ENCODE data around the gene UBE2E2. TPM values are rescaled to one million over a fixed set of nuclear protein-coding genes. Genes with fewer than 3 reads are reported as not detected.

UBE2E2 gene
- total and polyA plus RNA-seq, 2 donors from 2014 or later, result 40.9 to 61.7 TPM

DNA sequence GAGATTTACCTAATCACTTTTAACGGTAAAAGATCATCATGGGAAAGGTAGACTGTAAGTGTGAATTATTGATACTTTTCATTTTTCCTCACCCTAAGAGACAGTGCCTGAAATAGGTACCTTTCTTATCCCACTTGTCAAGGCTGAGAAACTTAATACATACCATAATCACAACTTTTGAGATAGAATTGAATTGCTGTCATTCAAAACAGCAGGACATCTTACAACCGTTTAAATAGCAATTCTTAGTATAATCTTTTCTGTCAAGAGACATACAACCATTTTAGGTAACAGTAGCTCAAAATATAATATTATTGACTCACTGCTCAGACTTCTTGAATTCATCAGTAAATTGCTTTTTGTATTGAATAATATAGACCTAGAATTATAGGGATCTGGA lies 10.7 kb downstream of the UBE2E2 start:
- no peaks in the 10 kb centered on the region for H3K9me3 ChIP-seq (ENCODE audit: control insufficient read depth in 2 of 3, insufficient read depth in 1 of 3, low read length in 3 of 3)
- peaks cover 0 to 6% (median 0%) of the 10 kb centered on the region in 3 donors for H3K4me1 ChIP-seq (ENCODE audit: control insufficient read depth in 2 of 3, insufficient read depth in 2 of 3, low read depth in 1 of 3, low read length in 3 of 3)
- no peak for DNase-seq
- TF ChIP-seq, protein P1, sequence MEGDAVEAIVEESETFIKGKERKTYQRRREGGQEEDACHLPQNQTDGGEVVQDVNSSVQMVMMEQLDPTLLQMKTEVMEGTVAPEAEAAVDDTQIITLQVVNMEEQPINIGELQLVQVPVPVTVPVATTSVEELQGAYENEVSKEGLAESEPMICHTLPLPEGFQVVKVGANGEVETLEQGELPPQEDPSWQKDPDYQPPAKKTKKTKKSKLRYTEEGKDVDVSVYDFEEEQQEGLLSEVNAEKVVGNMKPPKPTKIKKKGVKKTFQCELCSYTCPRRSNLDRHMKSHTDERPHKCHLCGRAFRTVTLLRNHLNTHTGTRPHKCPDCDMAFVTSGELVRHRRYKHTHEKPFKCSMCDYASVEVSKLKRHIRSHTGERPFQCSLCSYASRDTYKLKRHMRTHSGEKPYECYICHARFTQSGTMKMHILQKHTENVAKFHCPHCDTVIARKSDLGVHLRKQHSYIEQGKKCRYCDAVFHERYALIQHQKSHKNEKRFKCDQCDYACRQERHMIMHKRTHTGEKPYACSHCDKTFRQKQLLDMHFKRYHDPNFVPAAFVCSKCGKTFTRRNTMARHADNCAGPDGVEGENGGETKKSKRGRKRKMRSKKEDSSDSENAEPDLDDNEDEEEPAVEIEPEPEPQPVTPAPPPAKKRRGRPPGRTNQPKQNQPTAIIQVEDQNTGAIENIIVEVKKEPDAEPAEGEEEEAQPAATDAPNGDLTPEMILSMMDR (IDR thresholded peaks at IDR 0.05; ENCODE audit: borderline replicate concordance, extremely low read depth, insufficient read depth), result no peak
- no peaks in the 10 kb centered on the region for H3K27me3 ChIP-seq (ENCODE audit: control insufficient read depth, insufficient read depth, low read length)
- intact Hi-C loops (cut with DNase I), result no loop called here
- no peak overlapping the region for H3K27ac ChIP-seq (ENCODE audit: low read depth in 2 of 2, low read length in 2 of 2)
- no peak for FAIRE-seq
- H3K9ac ChIP-seq (ENCODE audit: low read length in 3 of 3), result no peak overlapping the region
- no peak overlapping the region for H3K4me3 ChIP-seq (ENCODE audit: low read length in 3 of 3)
- no peaks in the 10 kb centered on the region for H3K36me3 ChIP-seq (ENCODE audit: control insufficient read depth in 2 of 3, insufficient read depth in 3 of 3, low read length in 3 of 3)

DNA sequence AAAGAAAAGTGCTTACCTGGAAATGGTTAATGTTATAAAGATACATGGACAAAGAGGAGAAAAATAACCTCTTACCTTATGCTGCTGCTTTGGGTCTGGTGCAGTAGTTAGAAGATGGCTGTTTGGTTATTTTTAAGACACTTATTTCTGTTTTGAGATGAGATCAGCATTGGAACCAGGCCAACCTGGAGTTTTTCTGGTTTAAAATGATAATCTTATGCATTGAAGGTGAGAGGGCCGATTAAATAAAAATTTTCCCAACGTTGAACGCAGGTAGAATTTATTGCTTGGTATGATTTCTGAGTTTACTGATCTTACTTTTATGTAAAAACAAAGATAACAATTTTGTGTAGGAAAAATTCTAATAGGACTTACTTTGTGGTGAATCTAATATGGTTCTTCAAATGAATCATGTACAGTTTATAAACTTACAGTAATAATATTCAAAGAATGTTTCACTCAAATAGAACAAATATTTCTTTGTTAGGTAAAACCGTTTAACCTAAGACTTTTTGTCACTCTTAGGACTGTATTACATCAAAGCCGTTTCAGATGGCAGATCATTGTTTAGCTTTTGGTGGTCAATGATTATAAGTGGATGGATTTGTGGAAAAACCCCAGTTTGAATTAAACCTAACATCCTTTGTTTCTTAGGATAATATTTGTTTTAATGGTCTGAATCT lies 14.9 kb downstream of the UBE2E2 start:
- H3K4me3 ChIP-seq (ENCODE audit: low read length in 3 of 3), result no peak overlapping the region
- no peaks in the 10 kb centered on the region for H3K36me3 ChIP-seq (ENCODE audit: control insufficient read depth in 2 of 3, insufficient read depth in 3 of 3, low read length in 3 of 3)
- no peaks in the 10 kb centered on the region for H3K9me3 ChIP-seq (ENCODE audit: control insufficient read depth in 2 of 3, insufficient read depth in 1 of 3, low read length in 3 of 3)
- peaks cover 0 to 13% (median 3%) of the 10 kb centered on the region in 3 donors for H3K4me1 ChIP-seq (ENCODE audit: control insufficient read depth in 2 of 3, insufficient read depth in 2 of 3, low read depth in 1 of 3, low read length in 3 of 3)
- TF ChIP-seq, protein P1 (IDR thresholded peaks at IDR 0.05; ENCODE audit: borderline replicate concordance, extremely low read depth, insufficient read depth), result no peak
- H3K27ac ChIP-seq (ENCODE audit: low read depth in 2 of 2, low read length in 2 of 2), result no peak overlapping the region
- DNase-seq, result peak in 1 of 5 donors; percentile 6
- H3K27me3 ChIP-seq (ENCODE audit: control insufficient read depth, insufficient read depth, low read length), result no peaks in the 10 kb centered on the region
- FAIRE-seq, result no peak
- intact Hi-C loops (cut with DNase I), result no loop called here
- H3K9ac ChIP-seq (ENCODE audit: low read length in 3 of 3), result no peak overlapping the region

DNA sequence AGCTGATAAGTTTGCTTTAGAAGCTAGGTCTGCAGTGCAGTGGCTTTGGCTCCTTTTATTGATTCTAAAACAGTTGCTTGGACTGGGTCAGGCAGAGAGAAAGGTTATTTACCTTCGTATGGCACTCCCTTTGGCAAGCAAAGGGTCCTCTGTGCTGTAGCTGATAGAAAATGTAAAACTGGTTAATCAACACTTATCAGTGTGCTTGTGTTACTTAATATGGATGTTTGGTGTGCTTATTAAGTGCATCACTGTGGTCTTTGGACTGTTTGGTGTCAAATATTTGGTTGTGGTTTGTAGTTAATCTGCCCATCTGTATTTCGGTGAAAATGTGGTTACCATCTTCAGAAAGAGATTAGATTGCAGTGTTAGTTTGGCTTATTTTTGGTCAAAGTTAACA lies 16.0 kb downstream of the UBE2E2 start:
- no peak overlapping the region for H3K27ac ChIP-seq (ENCODE audit: low read depth in 2 of 2, low read length in 2 of 2)
- FAIRE-seq (no peak), DNase-seq (no peak)
- intact Hi-C loops (cut with DNase I), result no loop called here
- H3K4me1 ChIP-seq (ENCODE audit: control insufficient read depth in 2 of 3, insufficient read depth in 2 of 3, low read depth in 1 of 3, low read length in 3 of 3), result peaks cover 0 to 13% (median 3%) of the 10 kb centered on the region in 3 donors
- TF ChIP-seq, protein P1 (IDR thresholded peaks at IDR 0.05; ENCODE audit: borderline replicate concordance, extremely low read depth, insufficient read depth), result no peak
- H3K9me3 ChIP-seq (ENCODE audit: control insufficient read depth in 2 of 3, insufficient read depth in 1 of 3, low read length in 3 of 3), result no peaks in the 10 kb centered on the region
- no peak overlapping the region for H3K4me3 ChIP-seq (ENCODE audit: low read length in 3 of 3)
- no peaks in the 10 kb centered on the region for H3K36me3 ChIP-seq (ENCODE audit: control insufficient read depth in 2 of 3, insufficient read depth in 3 of 3, low read length in 3 of 3)
- no peak overlapping the region for H3K9ac ChIP-seq (ENCODE audit: low read length in 3 of 3)
- no peaks in the 10 kb centered on the region for H3K27me3 ChIP-seq (ENCODE audit: control insufficient read depth, insufficient read depth, low read length)
